SKM-1 treated with dmso at 0.1 percent for 144 hours (cell line): Measurements from ENCODE around the gene CLEC18A.
"Not testable (repeated sequence)": the region's sequence is repeated elsewhere in the genome, so short reads cannot be mapped to it uniquely, and the experiment has no call there.

ENCODE experiments used
- DNase-seq: peaks from one replicate; lab custom pipeline; 2025; ENCODE audit not compliant: unreplicated experiment; lab: John Stamatoyannopoulos, UW

Gene CLEC18A

GRCh38 chr16:69950411-69950810 lies 723 bp upstream of the CLEC18A start:
- not testable (repeated sequence) for DNase-seq

DNA sequence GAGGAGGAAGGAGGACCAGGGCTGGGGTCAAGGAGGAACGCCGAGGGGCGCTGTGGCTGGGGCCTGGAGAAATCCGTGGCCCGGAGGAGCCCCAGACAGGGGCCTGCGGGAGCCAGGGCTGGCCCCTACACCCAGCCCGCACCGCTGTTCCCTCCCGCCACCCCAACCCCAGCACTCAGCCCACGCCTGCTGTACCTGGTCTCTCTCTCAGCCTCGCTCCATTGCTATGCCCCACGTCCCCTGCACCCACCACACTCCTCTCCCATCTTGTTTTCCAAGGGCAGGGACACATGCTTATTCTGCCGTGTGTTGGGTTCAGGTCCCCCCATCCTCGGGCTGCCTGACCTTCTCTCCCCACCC lies 518 bp downstream of the CLEC18A start:
- DNase-seq: not testable (repeated sequence)

DNA sequence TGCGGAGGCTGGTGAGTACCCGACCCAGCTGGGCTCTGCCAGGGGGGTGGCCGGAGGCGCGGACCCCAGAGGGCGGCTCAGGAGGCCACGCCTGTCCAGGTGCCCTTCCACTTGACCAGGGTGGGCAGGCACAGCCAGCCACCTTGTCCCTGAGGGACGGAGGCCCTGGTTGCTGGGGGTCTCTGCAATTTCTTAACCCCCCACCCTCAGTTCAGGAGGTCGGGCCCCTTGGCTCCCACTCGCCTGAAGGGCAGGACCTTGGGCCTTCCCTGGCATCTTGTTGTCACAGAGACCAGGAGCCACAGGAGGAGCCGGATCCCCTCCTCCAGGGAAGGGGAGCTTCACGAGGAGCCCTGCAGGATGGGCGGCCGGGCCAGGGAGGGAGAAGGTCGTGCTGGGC lies 982 bp downstream of the CLEC18A start:
- not testable (repeated sequence) for DNase-seq

DNA sequence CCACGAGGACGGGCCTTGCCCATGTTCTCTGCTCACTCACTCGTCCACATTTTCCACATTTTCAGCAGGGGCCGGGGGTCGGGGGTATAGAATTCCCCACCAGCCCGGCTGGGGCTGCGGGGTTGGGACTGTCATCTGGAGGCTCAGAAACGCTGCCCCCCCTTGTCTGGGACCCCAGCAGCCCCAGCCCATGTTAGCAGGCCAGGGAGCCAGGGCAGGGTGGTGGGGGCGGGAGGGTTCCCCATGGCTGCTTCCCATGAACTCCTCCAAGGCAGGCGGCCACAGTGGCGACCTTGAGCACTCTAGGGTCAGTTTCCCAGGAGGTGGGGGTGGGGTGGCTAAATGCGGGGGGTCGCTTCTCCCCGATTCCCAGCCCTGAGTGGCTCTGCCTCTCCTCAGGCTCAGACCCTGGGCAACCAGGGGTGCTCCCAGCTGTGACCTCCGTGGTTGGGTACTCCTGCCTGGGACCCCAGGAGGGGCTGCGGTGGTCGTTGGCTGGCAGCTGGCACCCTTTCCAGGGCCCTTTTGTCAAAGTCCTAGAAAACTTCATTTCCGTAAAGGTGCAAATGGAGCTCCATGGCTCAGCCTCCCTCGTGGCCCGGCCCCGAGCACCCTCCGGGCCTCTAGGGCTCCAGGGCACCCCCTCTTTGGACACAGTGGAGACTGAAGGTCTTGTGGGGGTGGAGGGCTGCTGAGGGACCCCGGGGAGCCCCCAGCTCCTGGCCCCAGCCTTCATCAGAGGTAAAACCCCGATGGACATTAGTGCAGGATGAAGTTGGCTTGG lies 1.6 kb downstream of the CLEC18A start:
- not testable (repeated sequence) for DNase-seq

GRCh38 chr16:69954241-69954640 lies 3.1 kb downstream of the CLEC18A start:
- not testable (repeated sequence) for DNase-seq

GRCh38 chr16:69963312-69963711 lies 12.2 kb downstream of the CLEC18A start:
- not testable (repeated sequence) for DNase-seq

GRCh38 chr16:69964960-69965660 lies 14.0 kb downstream of the CLEC18A start:
- DNase-seq: not testable (repeated sequence)

GRCh38 chr16:69965661-69966054 lies 14.5 kb downstream of the CLEC18A start:
- not testable (repeated sequence) for DNase-seq

DNA sequence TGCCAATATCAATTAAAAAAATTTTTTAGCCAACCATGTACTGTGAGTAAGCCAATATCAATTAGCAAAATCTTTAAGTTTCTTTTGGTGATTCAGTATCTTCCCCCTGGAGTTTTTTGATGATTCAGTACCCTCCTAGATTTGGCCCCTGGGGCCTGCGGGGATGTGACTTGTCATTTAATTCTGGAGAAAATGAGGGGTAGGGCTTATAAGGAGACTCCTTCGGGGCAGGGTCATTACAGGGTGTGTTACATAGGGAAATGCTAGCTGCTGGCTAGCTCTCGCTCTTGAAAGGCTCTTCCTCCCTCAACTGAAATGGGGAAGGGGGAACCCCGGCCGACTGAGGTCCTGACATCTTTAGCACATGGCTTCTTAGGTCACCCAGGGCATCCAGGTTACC lies 16.6 kb downstream of the CLEC18A start:
- DNase-seq: not testable (repeated sequence)

- not testable (repeated sequence) for DNase-seq
Observed at GRCh38 chr16:69968125-69968524, 17.0 kb downstream of the CLEC18A start.

GRCh38 chr16:69969657-69970056 lies 18.5 kb downstream of the CLEC18A start:
- not testable (repeated sequence) for DNase-seq

DNA sequence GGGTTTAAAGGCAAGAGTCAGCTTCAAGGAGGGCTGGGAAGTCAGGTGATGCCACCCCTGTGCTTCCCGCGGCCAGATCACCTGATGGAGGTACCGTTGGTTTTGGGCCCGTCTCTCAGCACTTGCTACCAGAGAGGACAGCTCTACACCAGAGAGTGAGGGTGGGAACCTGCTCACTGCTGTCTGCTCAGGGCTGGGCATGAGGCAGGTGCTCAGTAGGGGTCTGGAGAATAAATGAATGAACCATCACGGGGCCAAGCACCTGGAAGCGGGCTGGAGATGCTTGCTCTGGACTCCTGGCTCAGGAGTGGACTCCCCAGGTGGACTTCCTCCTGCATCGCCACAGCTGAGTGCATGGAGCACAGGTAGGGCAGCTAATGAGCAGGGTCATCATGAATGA lies 21.0 kb downstream of the CLEC18A start:
- DNase-seq: not testable (repeated sequence)

- DNase-seq: not testable (repeated sequence)
Observed at GRCh38 chr16:69972935-69973334, 21.8 kb downstream of the CLEC18A start.

- DNase-seq: not testable (repeated sequence)
Observed at GRCh38 chr16:69985196-69985595, 34.1 kb downstream of the CLEC18A start.

DNA sequence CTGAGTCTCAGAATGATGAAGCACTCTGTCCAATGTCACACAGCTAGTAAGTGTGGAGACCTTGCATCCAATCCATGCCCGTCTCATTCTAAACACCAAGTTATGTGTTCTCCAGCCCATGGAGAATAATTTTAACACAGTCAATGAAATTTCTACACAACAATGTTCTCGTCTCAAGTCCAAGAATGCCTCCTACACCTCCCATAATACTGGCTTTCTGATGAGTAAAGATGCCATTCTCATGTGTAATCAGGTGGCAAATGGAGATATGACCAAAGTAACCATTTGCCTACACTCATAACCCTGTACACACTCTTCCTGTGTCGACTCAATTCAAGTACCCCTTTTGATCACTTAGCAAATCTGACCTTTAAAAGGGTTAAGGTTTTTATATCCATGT lies 46.8 kb downstream of the CLEC18A start:
- not testable (repeated sequence) for DNase-seq

GRCh38 chr16:69999801-70000200 lies 48.7 kb downstream of the CLEC18A start:
- DNase-seq: not testable (repeated sequence)

- not testable (repeated sequence) for DNase-seq
Observed at GRCh38 chr16:70003511-70003910, 52.4 kb downstream of the CLEC18A start.

DNA sequence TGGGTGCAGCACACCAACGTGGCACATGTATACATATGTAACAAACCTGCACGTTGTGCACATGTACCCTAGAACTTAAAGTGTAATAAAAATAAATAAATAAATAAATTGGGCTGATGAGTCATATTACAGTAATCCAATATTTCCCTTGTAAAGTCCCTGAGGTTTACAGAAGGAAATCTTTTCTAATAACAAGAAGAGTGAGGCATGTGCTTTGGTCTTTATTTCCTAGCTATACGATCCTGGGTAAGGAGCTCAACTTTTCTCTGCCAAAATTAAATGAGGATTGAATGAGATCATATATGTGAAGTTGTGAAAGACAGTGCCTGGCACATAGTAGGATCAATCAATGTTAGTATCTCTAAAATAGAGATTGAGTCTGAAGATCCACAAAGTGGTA lies 57.5 kb downstream of the CLEC18A start:
- DNase-seq: not testable (repeated sequence)

- not testable (repeated sequence) for DNase-seq
Observed at GRCh38 chr16:70010615-70011014, 59.5 kb downstream of the CLEC18A start.

DNA sequence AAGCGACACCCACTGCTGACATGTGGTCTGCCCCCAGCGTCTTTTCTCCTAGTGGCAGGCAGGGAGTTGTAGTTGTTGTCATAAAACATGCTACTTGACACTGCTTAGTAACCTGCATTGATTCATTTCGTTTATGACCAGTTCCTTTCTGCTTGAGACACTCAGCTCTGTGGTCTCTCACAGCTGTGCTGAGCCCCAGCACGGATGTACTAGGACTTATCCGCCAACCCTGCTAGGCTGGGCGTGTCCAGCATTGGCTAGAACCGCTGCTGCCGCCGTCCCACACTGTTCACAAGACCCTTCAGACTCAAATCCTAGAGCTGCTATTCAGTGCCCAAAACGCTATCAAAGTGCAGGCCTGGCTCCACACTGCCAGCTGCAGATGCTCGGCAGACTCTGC lies 60.0 kb downstream of the CLEC18A start:
- not testable (repeated sequence) for DNase-seq

GRCh38 chr16:70012354-70012753 lies 61.2 kb downstream of the CLEC18A start:
- DNase-seq: not testable (repeated sequence)

GRCh38 chr16:70012951-70013350 lies 61.8 kb downstream of the CLEC18A start:
- DNase-seq: not testable (repeated sequence)
